H1 (cell line): ENCODE measurements around the gene HINT3. TPM values are rescaled to one million over a fixed set of nuclear protein-coding genes. Genes with fewer than 3 reads are reported as not detected.

Experiments used
- CTCF ChIA-PET: fragments of 300-600 bp; sonication (Branson Sonifier 250); formaldehyde crosslinking; loops from one replicate; lab custom pipeline; 2021; ENCODE audit not compliant: partially characterized antibody; lab: Charles Lee
- POLR2A ChIA-PET: fragments of 300-600 bp; sonication (Branson Sonifier 250); formaldehyde crosslinking; loops from one replicate; lab custom pipeline; 2021; ENCODE audit warnings: inconsistent platforms; ENCODE audit not compliant: partially characterized antibody; lab: Charles Lee
- DNase-seq, 2 experiments: peaks; one replicate each; pipeline versions ENCODE4 v3.0.0 to v3.0.0-alpha.2; 2010 to 2022; ENCODE audit warnings: low spot score in 2 of 2, low read depth in 1 of 2, mixed read lengths in 1 of 2
- FAIRE-seq: peaks from 2 replicates; lab custom pipeline; 2011; peaks lifted over from hg19 to GRCh38; lab: Jason Lieb, UNC
- H2AFZ ChIP-seq: 2 replicates; pipeline ENCODE4 v1.8.1; 2012; ENCODE audit warnings: low read length, inconsistent platforms
- H2AK5ac ChIP-seq: 2 replicates; pipeline ENCODE4 v1.6.1; 2013; ENCODE audit warnings: low read depth, low read length
- H2BK120ac ChIP-seq: replicated peaks from 2 replicates; pipeline ENCODE3; 2013; ENCODE audit warnings: low read depth, low read length, inconsistent platforms
- H2BK12ac ChIP-seq: 2 replicates; pipeline ENCODE4 v1.6.1; 2013; ENCODE audit warnings: low read depth, low read length
- H2BK15ac ChIP-seq: 2 replicates; pipeline ENCODE4 v1.6.1; 2013; ENCODE audit warnings: low read length
- H2BK20ac ChIP-seq: 2 replicates; pipeline ENCODE4 v1.6.1; 2013; ENCODE audit warnings: low read length
- H2BK5ac ChIP-seq: 2 replicates; pipeline ENCODE4 v1.6.1; 2013; ENCODE audit warnings: low read depth, low read length
- H3K14ac ChIP-seq: 2 replicates; pipeline ENCODE4 v1.6.1; 2013; ENCODE audit warnings: inconsistent platforms; ENCODE audit not compliant: insufficient read length
- H3K18ac ChIP-seq: 2 replicates; pipeline ENCODE4 v1.6.1; 2013; ENCODE audit warnings: low read length; ENCODE audit errors: extremely low read depth
- H3K23ac ChIP-seq: 2 replicates; pipeline ENCODE4 v1.6.1; 2013; ENCODE audit warnings: inconsistent platforms; ENCODE audit not compliant: insufficient read length
- H3K23me2 ChIP-seq: 2 replicates; pipeline ENCODE4 v1.6.1; 2013; ENCODE audit warnings: low read depth, low read length
- H3K27ac ChIP-seq: 2 replicates; pipeline ENCODE4 v1.6.1; 2011; ENCODE audit warnings: low read depth, low read length, inconsistent platforms
- H3K27me3 ChIP-seq, 4 experiments: replicated peaks in 1 of 4; 1 replicate in 1 of 4; 2 replicates in 3 of 4; pipeline versions ENCODE4 v1.6.1 to v1.8.1; 2011 to 2013; ENCODE audit warnings: low read length in 3 of 4, mild to moderate bottlenecking in 3 of 4, inconsistent platforms in 2 of 4, mixed read lengths in 2 of 4, moderate library complexity in 1 of 4; ENCODE audit not compliant: control insufficient read depth in 3 of 4, insufficient read depth in 3 of 4; ENCODE audit errors: extremely low read depth in 1 of 4
- H3K36me3 ChIP-seq, 4 experiments: 2 replicates each; pipeline versions ENCODE4 v1.6.1 to v1.8.1; 2011 to 2013; ENCODE audit warnings: mild to moderate bottlenecking in 4 of 4, low read length in 3 of 4, moderate library complexity in 2 of 4, control low read depth in 1 of 4, inconsistent platforms in 1 of 4; ENCODE audit not compliant: insufficient read depth in 4 of 4, control insufficient read depth in 2 of 4
- H3K4ac ChIP-seq: replicated peaks from 2 replicates; pipeline ENCODE3; 2013; ENCODE audit warnings: low read length, low read depth, mixed read lengths, inconsistent platforms; ENCODE audit not compliant: insufficient read length
- H3K4me1 ChIP-seq, 4 experiments: replicated peaks in 1 of 4; 1 replicate in 1 of 4; 2 replicates in 3 of 4; pipeline versions ENCODE4 v1.6.1 to v1.8.1; 2011 to 2013; ENCODE audit warnings: low read length in 3 of 4, inconsistent platforms in 2 of 4, mixed read lengths in 1 of 4; ENCODE audit not compliant: insufficient read depth in 4 of 4, control insufficient read depth in 3 of 4
- H3K4me2 ChIP-seq, 2 experiments: 2 replicates each; pipeline versions ENCODE4 v1.6.1 to v1.8.1; 2011 to 2013; ENCODE audit warnings: low read depth in 2 of 2, low read length in 2 of 2, control low read depth in 1 of 2, inconsistent platforms in 1 of 2, mild to moderate bottlenecking in 1 of 2; ENCODE audit not compliant: insufficient read depth in 1 of 2
- H3K4me3 ChIP-seq, 4 experiments: fragments of 200-600, 300-600 bp in 1 of 4; sonication (generic), shearing (Covaris generic), sonication (Bioruptor Twin) in 1 of 4; 2 replicates each; pipeline versions ENCODE4 v1.5.1 to v1.8.1; 2011 to 2016; ENCODE audit warnings: low read length in 4 of 4, low read depth in 3 of 4, control low read depth in 2 of 4, inconsistent platforms in 2 of 4, mild to moderate bottlenecking in 2 of 4, mixed read lengths in 1 of 4, moderate library complexity in 1 of 4; ENCODE audit not compliant: insufficient read depth in 2 of 4; ENCODE audit errors: extremely low read depth in 1 of 4
- H3K56ac ChIP-seq: replicated peaks from 2 replicates; pipeline ENCODE3; 2013; ENCODE audit warnings: low read depth, mild to moderate bottlenecking, mixed read lengths, low read length, inconsistent platforms; ENCODE audit not compliant: insufficient read length
- H3K79me1 ChIP-seq: 2 replicates; pipeline ENCODE4 v1.6.1; 2013; ENCODE audit warnings: low read depth, low read length, control low read depth
- H3K79me2 ChIP-seq, 2 experiments: 2 replicates each; pipeline versions ENCODE4 v1.6.1 to v1.8.1; 2012 to 2013; ENCODE audit warnings: low read length in 2 of 2, mild to moderate bottlenecking in 2 of 2, inconsistent platforms in 1 of 2; ENCODE audit not compliant: insufficient read depth in 2 of 2, control insufficient read depth in 1 of 2
- H3K9ac ChIP-seq, 4 experiments: replicated peaks in 1 of 4; 1 replicate in 1 of 4; 2 replicates in 3 of 4; pipeline versions ENCODE4 v1.6.1 to v1.8.1; 2011 to 2013; ENCODE audit warnings: low read depth in 3 of 4, low read length in 3 of 4, control low read depth in 2 of 4, mild to moderate bottlenecking in 2 of 4, moderate library complexity in 2 of 4, inconsistent platforms in 1 of 4; ENCODE audit errors: extremely low read depth in 1 of 4
- H3K9me3 ChIP-seq, 2 experiments: 2 replicates each; pipeline versions ENCODE4 v1.6.1 to v1.8.1; 2012 to 2013; ENCODE audit warnings: mild to moderate bottlenecking in 2 of 2, moderate library complexity in 2 of 2, control low read depth in 1 of 2, inconsistent platforms in 1 of 2, low read depth in 1 of 2, low read length in 1 of 2, mixed read lengths in 1 of 2; ENCODE audit not compliant: insufficient read depth in 2 of 2
- H4K20me1 ChIP-seq, 2 experiments: replicated peaks in 1 of 2; 2 replicates each; pipeline versions ENCODE3 to v1.8.1; 2011 to 2013; ENCODE audit warnings: inconsistent platforms in 2 of 2, low read length in 2 of 2, mild to moderate bottlenecking in 1 of 2; ENCODE audit not compliant: insufficient read depth in 2 of 2, control insufficient read depth in 1 of 2
- H4K5ac ChIP-seq: 2 replicates; pipeline ENCODE4 v1.6.1; 2013; ENCODE audit warnings: low read length, low read depth, mixed read lengths, inconsistent platforms; ENCODE audit not compliant: insufficient read length
- H4K8ac ChIP-seq: 2 replicates; pipeline ENCODE4 v1.8.0; 2013; ENCODE audit warnings: mild to moderate bottlenecking, moderate library complexity, low read length, inconsistent platforms; ENCODE audit not compliant: insufficient read depth; ENCODE audit errors: extremely low read depth
- H4K91ac ChIP-seq: replicated peaks from 2 replicates; pipeline ENCODE3; 2013; ENCODE audit warnings: low read length, mixed read lengths, inconsistent platforms; ENCODE audit not compliant: insufficient read length
- BACH1 ChIP-seq: IDR thresholded peaks from 2 replicates; pipeline ENCODE4 v1.6.1; 2012; ENCODE audit warnings: low read length, improper control_type of control experiment
- CREB1 ChIP-seq: IDR thresholded peaks from 2 replicates; pipeline ENCODE4 v1.6.1; 2012; ENCODE audit warnings: inconsistent platforms
- RNF2 ChIP-seq: fragments of 200-900, 300-1000 bp; sonication (generic); IDR thresholded peaks from 2 replicates; pipeline ENCODE4 v1.7.1; 2016; ENCODE audit warnings: borderline replicate concordance, low read depth, mild to moderate bottlenecking, antibody characterized with exemption, low read length; ENCODE audit not compliant: poor library complexity, severe bottlenecking; ENCODE audit errors: missing control alignments
- SIRT6 ChIP-seq: IDR thresholded peaks from one replicate; pipeline ENCODE4 v1.7.1; 2012; ENCODE audit warnings: low read length, inconsistent platforms
- WGBS, 2 experiments: shearing (Covaris generic) in 1 of 2; methylation state at CpG; one replicate each; pipeline versions ENCODE4 v1.1.6 to v1.1.7; 2013 to 2015; ENCODE audit warnings: low lambda C conversion rate in 2 of 2, mixed read lengths in 2 of 2, inconsistent platforms in 1 of 2, low coverage in 1 of 2, missing lambda C conversion rate in 1 of 2; ENCODE audit not compliant: insufficient replicate concordance in 2 of 2, insufficient coverage in 1 of 2, insufficient read length in 1 of 2; ENCODE audit errors: extremely low coverage in 1 of 2, missing lambda C conversion rate in 1 of 2; 5-methylcytosine and 5-hydroxymethylcytosine counted together
- polyA plus RNA-seq, 7 experiments: library from polyadenylated mRNA; depleted of rRNA in 3 of 7; stranded (reverse) in 5 of 7; unstranded in 2 of 7; fragments of >200 nt in 5 of 7; fragments of 200-250 nt in 2 of 7; gene quantifications; 1 replicate in 5 of 7; 2 replicates in 1 of 7; 4 replicates in 1 of 7; pipeline versions ENCODE4 v1.2.1 to v1.2.3, GENCODE V29; 2011 to 2013; ENCODE audit warnings: missing spikeins in 2 of 7, mixed read lengths in 2 of 7
- total RNA-seq: library from RNA; stranded (reverse); fragmentation: NEBNext Ultra II Directional; extraction: Animal tissue kit (Norgen Biotek cat#: 25700); gene quantifications from 2 replicates; pipeline ENCODE4 v1.2.1, GENCODE V29; 2021

HINT3 gene
- total and polyA plus RNA-seq, 2 of the 8 experiments (the other 6 are each of a cell fraction or from before 2014, with no cell fraction given): 1.2 to 7.8 TPM

- Histone ChIP-seq H2AK5ac (no peak overlapping the region), H2BK15ac (no peak overlapping the region), H3K4me2 (no peak overlapping the region), H4K5ac (no peak overlapping the region), H3K4ac (no peak overlapping the region), H3K23me2 (no peaks in the 10 kb centered on the region; the same call in 1 of the 2 replicates), H3K27ac (no peak overlapping the region), H4K20me1 (peaks cover 0 to 2% of the 10 kb centered on the region in 2 experiments), H3K18ac (no peak overlapping the region), H3K9ac (no peak overlapping the region), H3K79me1 (no peaks in the 10 kb centered on the region), H3K4me1 (no peaks in the 10 kb centered on the region), H4K8ac (no peak overlapping the region), H4K91ac (no peak overlapping the region), H2AFZ (no peak overlapping the region), H2BK5ac (no peak overlapping the region), H3K4me3 (no peak overlapping the region), H3K9me3 (no peaks in the 10 kb centered on the region), H3K56ac (no peak overlapping the region), H3K79me2 (no peaks in the 10 kb centered on the region), H2BK20ac (no peak overlapping the region), H3K14ac (no peak overlapping the region), H3K36me3 (no peaks in the 10 kb centered on the region), H2BK12ac (no peak overlapping the region), H3K27me3 (no peaks in the 10 kb centered on the region), H3K23ac (no peak overlapping the region), H2BK120ac (no peak overlapping the region)
- TF ChIP-seq RNF2 (no peak), BACH1 (no peak), CREB1 (no peak), SIRT6 (no peak)
- WGBS, 2 experiments: 87% methylated on average over 2 of the region's 2 CpGs; no CpG with 5 or more reads in 1 of the 2 experiments
- no peak for FAIRE-seq
- no peak for DNase-seq
- POLR2A ChIA-PET: no interaction called here
- CTCF ChIA-PET: interaction anchor here (1.6 kb wide), 2 partner anchors 8 to 12 kb away, joined by 5 read pairs; partner anchors contain the start of gene HINT3
Measured at GRCh38 chr6:125968493-125968892, 11.9 kb downstream of the HINT3 start.
